HEK293 (cell line): ENCODE measurements around the gene ARV1.

Experiments
- CTCF ChIP-seq: fragments of 450-650 bp; formaldehyde crosslinking; IDR thresholded peaks from 2 replicates; pipeline ENCODE4 v1.5.1; 2016; ENCODE audit warnings: missing biosample characterization, missing genetic modification characterization
- KLF16 ChIP-seq: fragments of 450-650 bp; formaldehyde crosslinking; IDR thresholded peaks from 2 replicates; pipeline ENCODE4 v1.5.1; 2017; ENCODE audit warnings: missing biosample characterization, missing genetic modification characterization
- TCF7L2 ChIP-seq: IDR thresholded peaks from 2 replicates; pipeline ENCODE4 v1.6.1; 2011; ENCODE audit warnings: low read depth, mild to moderate bottlenecking, inconsistent platforms, low read length, moderate library complexity, borderline replicate concordance
- YY1 ChIP-seq: fragments of 450-650 bp; formaldehyde crosslinking; IDR thresholded peaks from 2 replicates; pipeline ENCODE4 v1.5.1; 2018; ENCODE audit warnings: missing biosample characterization, missing genetic modification characterization
- ZBTB8A ChIP-seq: fragments of 450-650 bp; formaldehyde crosslinking; IDR thresholded peaks from 2 replicates; pipeline ENCODE4 v1.5.1; 2016; ENCODE audit warnings: missing biosample characterization, missing genetic modification characterization
- ZEB2 ChIP-seq: fragments of 450-650 bp; formaldehyde crosslinking; IDR thresholded peaks from 2 replicates; pipeline ENCODE4 v1.5.1; 2016; ENCODE audit warnings: missing biosample characterization, missing genetic modification characterization
- ZNF10 ChIP-seq: fragments of 450-650 bp; formaldehyde crosslinking; IDR thresholded peaks from 2 replicates; pipeline ENCODE4 v1.5.1; 2017; ENCODE audit warnings: missing biosample characterization, missing genetic modification characterization
- ZNF292 ChIP-seq: fragments of 450-650 bp; formaldehyde crosslinking; IDR thresholded peaks from 2 replicates; pipeline ENCODE4 v1.5.1; 2016; ENCODE audit warnings: low read depth, missing biosample characterization, missing genetic modification characterization, borderline replicate concordance
- ZNF777 ChIP-seq: fragments of 450-650 bp; formaldehyde crosslinking; IDR thresholded peaks from 2 replicates; pipeline ENCODE4 v1.5.1; 2017; ENCODE audit warnings: missing biosample characterization, missing genetic modification characterization, borderline replicate concordance
- ZNF843 ChIP-seq: fragments of 450-650 bp; formaldehyde crosslinking; IDR thresholded peaks from 2 replicates; pipeline ENCODE4 v1.5.1; 2016; ENCODE audit warnings: missing biosample characterization, missing genetic modification characterization
- TF ChIP-seq, protein P1 (sequence below): fragments of 450-650 bp; formaldehyde crosslinking; IDR thresholded peaks from 2 replicates; pipeline ENCODE4 v1.5.1; 2016; ENCODE audit warnings: missing biosample characterization, missing genetic modification characterization
- TF ChIP-seq, protein P2 (sequence below): fragments of 450-650 bp; formaldehyde crosslinking; IDR thresholded peaks from 2 replicates; pipeline ENCODE4 v1.5.1; 2017; ENCODE audit warnings: missing biosample characterization, missing genetic modification characterization
- TF ChIP-seq, protein P3 (sequence below): fragments of 450-650 bp; formaldehyde crosslinking; IDR thresholded peaks from 2 replicates; pipeline ENCODE4 v1.5.1; 2016; ENCODE audit warnings: missing biosample characterization, missing genetic modification characterization, borderline replicate concordance

GRCh38 chr1:231049121-231049979 lies 70.5 kb downstream of the ARV1 start:
- TF ChIP-seq, protein P1, sequence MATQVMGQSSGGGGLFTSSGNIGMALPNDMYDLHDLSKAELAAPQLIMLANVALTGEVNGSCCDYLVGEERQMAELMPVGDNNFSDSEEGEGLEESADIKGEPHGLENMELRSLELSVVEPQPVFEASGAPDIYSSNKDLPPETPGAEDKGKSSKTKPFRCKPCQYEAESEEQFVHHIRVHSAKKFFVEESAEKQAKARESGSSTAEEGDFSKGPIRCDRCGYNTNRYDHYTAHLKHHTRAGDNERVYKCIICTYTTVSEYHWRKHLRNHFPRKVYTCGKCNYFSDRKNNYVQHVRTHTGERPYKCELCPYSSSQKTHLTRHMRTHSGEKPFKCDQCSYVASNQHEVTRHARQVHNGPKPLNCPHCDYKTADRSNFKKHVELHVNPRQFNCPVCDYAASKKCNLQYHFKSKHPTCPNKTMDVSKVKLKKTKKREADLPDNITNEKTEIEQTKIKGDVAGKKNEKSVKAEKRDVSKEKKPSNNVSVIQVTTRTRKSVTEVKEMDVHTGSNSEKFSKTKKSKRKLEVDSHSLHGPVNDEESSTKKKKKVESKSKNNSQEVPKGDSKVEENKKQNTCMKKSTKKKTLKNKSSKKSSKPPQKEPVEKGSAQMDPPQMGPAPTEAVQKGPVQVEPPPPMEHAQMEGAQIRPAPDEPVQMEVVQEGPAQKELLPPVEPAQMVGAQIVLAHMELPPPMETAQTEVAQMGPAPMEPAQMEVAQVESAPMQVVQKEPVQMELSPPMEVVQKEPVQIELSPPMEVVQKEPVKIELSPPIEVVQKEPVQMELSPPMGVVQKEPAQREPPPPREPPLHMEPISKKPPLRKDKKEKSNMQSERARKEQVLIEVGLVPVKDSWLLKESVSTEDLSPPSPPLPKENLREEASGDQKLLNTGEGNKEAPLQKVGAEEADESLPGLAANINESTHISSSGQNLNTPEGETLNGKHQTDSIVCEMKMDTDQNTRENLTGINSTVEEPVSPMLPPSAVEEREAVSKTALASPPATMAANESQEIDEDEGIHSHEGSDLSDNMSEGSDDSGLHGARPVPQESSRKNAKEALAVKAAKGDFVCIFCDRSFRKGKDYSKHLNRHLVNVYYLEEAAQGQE (tag by site-specific recombination): no peak
- TF ChIP-seq ZNF777 (tag by site-specific recombination) (no peak), TCF7L2 (no peak), ZBTB8A (tag by site-specific recombination) (no peak), CTCF (tag by site-specific recombination) (no peak), KLF16 (no peak), ZNF843 (no peak), ZEB2 (tag by site-specific recombination) (no peak), ZNF10 (tag by site-specific recombination) (no peak), YY1 (tag by site-specific recombination) (no peak), ZNF292 (tag by site-specific recombination) (no peak)
- TF ChIP-seq, protein P2, sequence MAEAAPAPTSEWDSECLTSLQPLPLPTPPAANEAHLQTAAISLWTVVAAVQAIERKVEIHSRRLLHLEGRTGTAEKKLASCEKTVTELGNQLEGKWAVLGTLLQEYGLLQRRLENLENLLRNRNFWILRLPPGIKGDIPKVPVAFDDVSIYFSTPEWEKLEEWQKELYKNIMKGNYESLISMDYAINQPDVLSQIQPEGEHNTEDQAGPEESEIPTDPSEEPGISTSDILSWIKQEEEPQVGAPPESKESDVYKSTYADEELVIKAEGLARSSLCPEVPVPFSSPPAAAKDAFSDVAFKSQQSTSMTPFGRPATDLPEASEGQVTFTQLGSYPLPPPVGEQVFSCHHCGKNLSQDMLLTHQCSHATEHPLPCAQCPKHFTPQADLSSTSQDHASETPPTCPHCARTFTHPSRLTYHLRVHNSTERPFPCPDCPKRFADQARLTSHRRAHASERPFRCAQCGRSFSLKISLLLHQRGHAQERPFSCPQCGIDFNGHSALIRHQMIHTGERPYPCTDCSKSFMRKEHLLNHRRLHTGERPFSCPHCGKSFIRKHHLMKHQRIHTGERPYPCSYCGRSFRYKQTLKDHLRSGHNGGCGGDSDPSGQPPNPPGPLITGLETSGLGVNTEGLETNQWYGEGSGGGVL: no peak
- TF ChIP-seq, protein P3, sequence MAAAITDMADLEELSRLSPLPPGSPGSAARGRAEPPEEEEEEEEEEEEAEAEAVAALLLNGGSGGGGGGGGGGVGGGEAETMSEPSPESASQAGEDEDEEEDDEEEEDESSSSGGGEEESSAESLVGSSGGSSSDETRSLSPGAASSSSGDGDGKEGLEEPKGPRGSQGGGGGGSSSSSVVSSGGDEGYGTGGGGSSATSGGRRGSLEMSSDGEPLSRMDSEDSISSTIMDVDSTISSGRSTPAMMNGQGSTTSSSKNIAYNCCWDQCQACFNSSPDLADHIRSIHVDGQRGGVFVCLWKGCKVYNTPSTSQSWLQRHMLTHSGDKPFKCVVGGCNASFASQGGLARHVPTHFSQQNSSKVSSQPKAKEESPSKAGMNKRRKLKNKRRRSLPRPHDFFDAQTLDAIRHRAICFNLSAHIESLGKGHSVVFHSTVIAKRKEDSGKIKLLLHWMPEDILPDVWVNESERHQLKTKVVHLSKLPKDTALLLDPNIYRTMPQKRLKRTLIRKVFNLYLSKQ (tag by site-specific recombination): no peak
